AG04450 (cell line): ENCODE data around the gene CRTC2. TPM values are rescaled to one million over a fixed set of nuclear protein-coding genes. Genes with fewer than 3 reads are reported as not detected.

ENCODE experiments used
- CTCF ChIA-PET: fragments of 300-600, 350-600 bp; formaldehyde crosslinking; extraction: SDS; loops from one replicate; lab custom pipeline; 2022; ENCODE audit warnings: antibody characterized with exemption, inconsistent platforms; lab: Charles Lee
- POLR2A ChIA-PET: fragments of 350-600 bp; formaldehyde crosslinking; extraction: SDS; loops from one replicate; lab custom pipeline; 2021; ENCODE audit warnings: antibody characterized with exemption, inconsistent platforms; lab: Yijun Ruan, JAX
- DNase-seq: peaks from one replicate; pipeline ENCODE4 v3.0.0-alpha.2; 2011; ENCODE audit warnings: low read depth, low spot score
- H3K27ac ChIP-seq: one replicate; pipeline ENCODE4 v1.5.1; 2012; ENCODE audit warnings: low read depth, low read length, control low read depth
- H3K27me3 ChIP-seq: one replicate; pipeline ENCODE4 v1.6.0; 2012; ENCODE audit warnings: low read length; ENCODE audit not compliant: control insufficient read depth, insufficient read depth
- H3K4me3 ChIP-seq: 2 replicates; pipeline ENCODE4 v1.5.1; 2011; ENCODE audit warnings: mild to moderate bottlenecking, low read depth, low read length, control low read depth
- H3K9me3 ChIP-seq: 2 replicates; pipeline ENCODE4 v1.5.1; 2012; ENCODE audit warnings: low read length; ENCODE audit not compliant: control insufficient read depth, insufficient read depth
- CTCF ChIP-seq: IDR thresholded peaks from 2 replicates; pipeline ENCODE4 v1.5.1; 2011; ENCODE audit warnings: low read depth, low read length, control low read depth, inconsistent platforms
- polyA plus RNA-seq: library from polyadenylated mRNA; depleted of rRNA; stranded (reverse); fragments of >200 nt; gene quantifications from 2 replicates; pipeline ENCODE4 v1.2.3, GENCODE V29; 2011

The CRTC2 gene
- polyA plus RNA-seq, 1 experiment: 12.7 TPM

GRCh38 chr1:153962088-153963029, 3.9 kb upstream of the CRTC2 start:
- Histone ChIP-seq H3K9me3 (no peaks in the 10 kb centered on the region; the same call in 1 of the 2 replicates), H3K27ac (peak overlapping the region; percentile 83), H3K27me3 (no peaks in the 10 kb centered on the region), H3K4me3 (peak overlapping the region; percentile 90)
- CTCF ChIA-PET: interaction anchor here (0.6 to 2.0 kb wide), 5 partner anchors 10 to 337 kb away, joined by 3 to 9 read pairs (median 5); partner anchors contain the start of genes DENND4B and RAB13
- no peak for TF ChIP-seq CTCF
- no peak for DNase-seq
- POLR2A ChIA-PET: interaction anchor here (0.5 to 3.3 kb wide), 5 partner anchors 15 to 57 kb away, joined by 5 to 26 read pairs (median 11); partner anchors contain the start of genes DENND4B, JTB, RAB13 and RPS27

DNA sequence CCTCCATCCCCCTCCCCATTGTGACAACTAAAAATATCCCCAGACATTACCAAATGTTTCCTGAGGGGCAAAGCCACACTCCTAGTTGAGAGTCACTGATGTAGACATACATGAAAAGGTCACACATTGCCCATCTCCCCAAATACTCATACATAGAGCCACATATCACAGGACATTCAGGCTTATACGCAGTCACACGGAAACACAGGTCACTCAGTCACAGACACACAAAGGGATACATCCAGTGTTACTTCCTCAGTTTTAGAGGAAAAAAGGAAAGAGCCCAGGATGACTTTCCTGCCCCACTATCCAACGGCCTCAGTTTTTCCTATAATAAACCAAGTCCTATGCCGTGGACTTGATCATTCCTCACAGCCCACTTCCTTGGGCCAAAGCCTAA, 3.0 kb upstream of the CRTC2 start:
- no peak for TF ChIP-seq CTCF
- no peaks in the 10 kb centered on the region for H3K27me3 ChIP-seq
- H3K4me3 ChIP-seq: peak overlapping the region; percentile 90
- no peaks in the 10 kb centered on the region; the same call in 1 of the 2 replicates for H3K9me3 ChIP-seq
- ChIA-PET CTCF (interaction anchor here (1.2 kb wide), 2 partner anchors 15 to 25 kb away, joined by 3 to 5 read pairs; partner anchors contain the start of genes DENND4B and RAB13), POLR2A (interaction anchor here (3.3 kb wide), 1 partner anchor 16 kb away, joined by 26 read pairs; the partner anchor contains the start of gene JTB)
- DNase-seq: no peak
- H3K27ac ChIP-seq: no peak overlapping the region

DNA sequence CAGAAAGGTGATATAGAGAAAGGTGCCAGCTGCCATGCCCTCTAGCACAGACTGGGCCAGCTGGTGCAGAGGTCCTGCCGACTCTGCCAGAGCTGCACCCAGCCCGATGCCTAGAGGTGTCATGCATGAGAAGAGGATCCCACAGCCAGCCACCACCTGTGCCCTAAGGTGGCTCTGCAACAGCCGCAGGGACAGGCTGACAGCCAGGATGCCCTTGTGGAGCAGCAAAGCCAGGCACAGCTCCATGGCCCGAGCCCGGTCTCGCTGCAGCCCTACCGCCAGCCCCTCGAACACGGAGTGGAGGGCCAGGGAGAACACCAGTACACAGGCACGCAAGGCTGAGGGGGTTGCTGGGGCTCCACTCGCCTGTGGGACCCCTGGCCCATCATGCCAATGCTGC, 1.8 kb upstream of the CRTC2 start:
- no peak for DNase-seq
- Histone ChIP-seq H3K27me3 (no peaks in the 10 kb centered on the region), H3K4me3 (no peak overlapping the region), H3K27ac (no peak overlapping the region), H3K9me3 (no peaks in the 10 kb centered on the region; the same call in 1 of the 2 replicates)
- CTCF ChIA-PET: interaction anchor here (1.7 kb wide), 1 partner anchor 13 kb away, joined by 4 read pairs; no protein-coding TSS in a partner anchor
- no peak for TF ChIP-seq CTCF
- POLR2A ChIA-PET: no interaction called here

GRCh38 chr1:153959454-153959853, 1.0 kb upstream of the CRTC2 start:
- H3K27me3 ChIP-seq: no peaks in the 10 kb centered on the region
- no peaks in the 10 kb centered on the region; the same call in 1 of the 2 replicates for H3K9me3 ChIP-seq
- no peak for TF ChIP-seq CTCF
- no peak overlapping the region for H3K27ac ChIP-seq
- DNase-seq: no peak
- ChIA-PET CTCF (interaction anchor here (1.7 kb wide), 1 partner anchor 13 kb away, joined by 4 read pairs; no protein-coding TSS in a partner anchor), POLR2A (interaction anchor here (1.6 kb wide), 2 partner anchors 18 to 31 kb away, joined by 9 to 16 read pairs; partner anchors contain the start of genes JTB and RPS27)
- H3K4me3 ChIP-seq: no peak overlapping the region
